K562 (cell line): ENCODE data around the gene CRCP. TPM values are rescaled to one million over a fixed set of nuclear protein-coding genes. Genes with fewer than 3 reads are reported as not detected.

Source experiments
- AFF1 ChIP-seq, 2 experiments: fragments of 450-650 bp; IDR thresholded peaks; 2 replicates each; pipeline ENCODE4 v1.6.1; 2018; ENCODE audit warnings: mild to moderate bottlenecking in 2 of 2, low read depth in 1 of 2; ENCODE audit not compliant: partially characterized antibody in 2 of 2
- CBX5 ChIP-seq: IDR thresholded peaks from 2 replicates; pipeline ENCODE4 v1.6.1; 2014; ENCODE audit warnings: low read depth, borderline replicate concordance
- GATA2 ChIP-seq: sonication (generic); formaldehyde crosslinking; IDR thresholded peaks from 2 replicates; pipeline ENCODE4 v1.4.0; 2020; ENCODE audit warnings: mild to moderate bottlenecking, missing genetic modification reagents
- HOMEZ ChIP-seq: fragments of 250-450 bp; sonication (Bioruptor Pico); IDR thresholded peaks from 2 replicates; pipeline ENCODE4 v1.4.0; 2020; ENCODE audit warnings: mild to moderate bottlenecking, moderate library complexity
- HSF4 ChIP-seq: fragments of 250-450 bp; sonication (Bioruptor Pico); IDR thresholded peaks from 2 replicates; pipeline ENCODE4 v2.1.2; 2022; ENCODE audit warnings: mild to moderate bottlenecking, moderate library complexity, borderline replicate concordance
- KDM1A ChIP-seq, 2 experiments: fragments of 450-650 bp; IDR thresholded peaks; 2 replicates each; pipeline ENCODE4 v1.6.1; 2016; ENCODE audit warnings: mild to moderate bottlenecking in 2 of 2
- PHF20 ChIP-seq: fragments of 450-650 bp; IDR thresholded peaks from 2 replicates; pipeline ENCODE4 v1.6.1; 2018; ENCODE audit not compliant: partially characterized antibody
- PHTF2 ChIP-seq: fragments of 250-450 bp; sonication (Bioruptor Pico); IDR thresholded peaks from 2 replicates; pipeline ENCODE4 v1.5.0; 2021; ENCODE audit warnings: mild to moderate bottlenecking
- PKNOX1 ChIP-seq: fragments of 450-650 bp; IDR thresholded peaks from 2 replicates; pipeline ENCODE4 v1.6.1; 2016
- STAT5B ChIP-seq: fragments of 250-450 bp; sonication (Bioruptor Pico); IDR thresholded peaks from 2 replicates; pipeline ENCODE4 v1.8.0; 2021; ENCODE audit warnings: mild to moderate bottlenecking, inconsistent platforms
- TEAD1 ChIP-seq, 2 experiments: fragments of 450-650 bp in 1 of 2; sonication (generic) in 1 of 2; formaldehyde crosslinking; IDR thresholded peaks; 2 replicates each; pipeline versions ENCODE4 v1.4.0 to v1.8.0; 2020 to 2022; ENCODE audit warnings: mild to moderate bottlenecking in 2 of 2, missing genetic modification reagents in 1 of 2
- U2AF2 ChIP-seq: fragments of 200-400 bp; formaldehyde crosslinking; optimal IDR thresholded peaks from 2 replicates; pipeline ENCODE3; 2017; ENCODE audit warnings: low read depth, mild to moderate bottlenecking, low read length
- ZFX ChIP-seq: sonication (generic); formaldehyde crosslinking; IDR thresholded peaks from 2 replicates; pipeline ENCODE4 v1.8.0; 2022; ENCODE audit warnings: mild to moderate bottlenecking, missing genetic modification reagents, moderate library complexity
- ZNF561 ChIP-seq: fragments of 450-650 bp; formaldehyde crosslinking; conservative IDR thresholded peaks from 2 replicates; pipeline ENCODE4 v1.4.0; 2020; ENCODE audit warnings: mild to moderate bottlenecking, moderate library complexity
- ZNF699 ChIP-seq: fragments of 250-450 bp; sonication (Bioruptor Pico); IDR thresholded peaks from 2 replicates; pipeline ENCODE4 v1.8.0; 2021; ENCODE audit warnings: mild to moderate bottlenecking, moderate library complexity; ENCODE audit not compliant: insufficient replicate concordance
- ZSCAN29 ChIP-seq: fragments of 450-650 bp; IDR thresholded peaks from 2 replicates; pipeline ENCODE4 v1.6.1; 2017
- polyA plus RNA-seq, 8 experiments: library from polyadenylated mRNA; depleted of rRNA in 4 of 8; stranded (reverse) in 5 of 8; unstranded in 3 of 8; fragments of >200 nt; fragmentation: Nextera tagmentation in 2 of 8; fragmentation: Illumina TruSeq in 1 of 8; extraction: Ambion mirVana in 2 of 8; extraction: Trizol in 1 of 8; gene quantifications; 2 replicates each; pipeline versions ENCODE4 v1.2.1 to v1.2.3, GENCODE V29; 2011 to 2014; ENCODE audit warnings: inconsistent platforms in 1 of 8, missing spikeins in 1 of 8
- total RNA-seq, 7 experiments: library from RNA; depleted of rRNA in 6 of 7; stranded (reverse); fragments of >200 nt in 6 of 7; fragmentation: Illumina TruSeq in 2 of 7; extraction: Trizol in 2 of 7; gene quantifications; 2 replicates each; pipeline versions ENCODE4 v1.2.1 to v1.2.3, GENCODE V29; 2011 to 2021; ENCODE audit warnings: low replicate concordance in 1 of 7
- TF ChIP-seq, protein P1 (sequence below): fragments of 250-450 bp; sonication (Bioruptor Pico); IDR thresholded peaks from 2 replicates; pipeline ENCODE4 v1.8.0; 2022; ENCODE audit warnings: moderate library complexity, mild to moderate bottlenecking, inconsistent platforms
- TF ChIP-seq, protein P2 (sequence below): fragments of 450-650 bp; IDR thresholded peaks from 2 replicates; pipeline ENCODE4 v1.6.1; 2017; ENCODE audit warnings: antibody characterized with exemption

Gene CRCP
- total and polyA plus RNA-seq, 9 of the 15 experiments (the other 6 are each of a cell fraction or from before 2014, with no cell fraction given) = 22.1 to 58.3 (median 43.4) TPM

DNA sequence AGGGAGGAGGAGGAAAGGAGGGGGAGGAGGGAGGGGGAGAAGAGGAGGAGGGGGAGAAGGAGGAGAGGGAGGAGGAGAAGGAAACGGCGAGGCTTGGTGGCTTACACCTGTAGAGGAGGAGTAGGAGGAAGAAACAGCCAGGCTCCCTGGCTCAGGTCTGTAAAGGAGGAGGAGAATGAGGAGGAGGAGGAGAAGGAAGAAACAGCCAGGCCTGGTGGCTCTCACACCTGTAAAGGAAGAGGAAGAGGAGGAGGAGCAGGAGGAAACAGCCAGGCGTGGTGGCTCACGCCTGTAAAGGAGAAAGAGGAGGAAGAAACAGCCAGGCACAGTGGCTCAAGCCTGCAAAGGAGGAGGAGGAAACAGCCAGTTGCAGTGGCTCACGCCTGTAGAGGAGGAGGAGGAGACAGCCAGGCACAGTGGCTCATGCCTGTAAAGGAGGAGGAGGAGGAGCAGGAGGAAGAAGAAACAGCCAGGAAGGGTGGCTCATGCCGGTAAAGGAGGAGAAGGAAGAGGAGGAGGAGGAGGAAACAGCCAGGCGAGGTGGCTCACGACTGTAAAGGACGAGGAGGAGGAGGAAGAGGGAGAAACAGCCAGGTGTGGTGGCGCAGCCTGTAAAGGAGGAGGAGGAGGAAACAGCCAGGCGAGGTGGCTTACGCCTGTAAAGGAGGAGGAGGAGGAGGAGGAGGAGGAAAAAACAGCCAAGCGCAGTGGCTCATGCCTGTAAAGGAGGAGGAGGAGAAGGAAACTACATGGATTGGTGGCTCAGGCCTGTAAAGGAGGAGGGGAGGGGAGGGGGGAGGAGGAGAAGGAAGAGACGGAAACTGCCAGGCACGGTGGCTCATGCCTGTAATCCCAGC is 14.9 kb upstream of the CRCP start (continued):
- TF ChIP-seq AFF1 (IDR thresholded peaks at IDR 0.05; ENCODE audit: low read depth in 1 of 2, partially characterized antibody in 2 of 2) = peak; percentile 54 to 74
- peak; percentile 77 for TF ChIP-seq PKNOX1
- TF ChIP-seq, protein P1, sequence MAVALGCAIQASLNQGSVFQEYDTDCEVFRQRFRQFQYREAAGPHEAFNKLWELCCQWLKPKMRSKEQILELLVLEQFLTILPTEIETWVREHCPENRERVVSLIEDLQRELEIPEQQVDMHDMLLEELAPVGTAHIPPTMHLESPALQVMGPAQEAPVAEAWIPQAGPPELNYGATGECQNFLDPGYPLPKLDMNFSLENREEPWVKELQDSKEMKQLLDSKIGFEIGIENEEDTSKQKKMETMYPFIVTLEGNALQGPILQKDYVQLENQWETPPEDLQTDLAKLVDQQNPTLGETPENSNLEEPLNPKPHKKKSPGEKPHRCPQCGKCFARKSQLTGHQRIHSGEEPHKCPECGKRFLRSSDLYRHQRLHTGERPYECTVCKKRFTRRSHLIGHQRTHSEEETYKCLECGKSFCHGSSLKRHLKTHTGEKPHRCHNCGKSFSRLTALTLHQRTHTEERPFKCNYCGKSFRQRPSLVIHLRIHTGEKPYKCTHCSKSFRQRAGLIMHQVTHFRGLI (CRISPR knock-in tag) = no peak
- no peak for TF ChIP-seq ZNF561 (CRISPR knock-in tag)
- TF ChIP-seq HOMEZ = no peak
- no peak for TF ChIP-seq STAT5B (CRISPR knock-in tag)
- peak; percentile 87 to 90 for TF ChIP-seq KDM1A (IDR thresholded peaks at IDR 0.05)
- no peak for TF ChIP-seq ZFX
- no peak for TF ChIP-seq TEAD1 (CRISPR knock-in tag; IDR thresholded peaks at IDR 0.05)
- TF ChIP-seq, protein P2, sequence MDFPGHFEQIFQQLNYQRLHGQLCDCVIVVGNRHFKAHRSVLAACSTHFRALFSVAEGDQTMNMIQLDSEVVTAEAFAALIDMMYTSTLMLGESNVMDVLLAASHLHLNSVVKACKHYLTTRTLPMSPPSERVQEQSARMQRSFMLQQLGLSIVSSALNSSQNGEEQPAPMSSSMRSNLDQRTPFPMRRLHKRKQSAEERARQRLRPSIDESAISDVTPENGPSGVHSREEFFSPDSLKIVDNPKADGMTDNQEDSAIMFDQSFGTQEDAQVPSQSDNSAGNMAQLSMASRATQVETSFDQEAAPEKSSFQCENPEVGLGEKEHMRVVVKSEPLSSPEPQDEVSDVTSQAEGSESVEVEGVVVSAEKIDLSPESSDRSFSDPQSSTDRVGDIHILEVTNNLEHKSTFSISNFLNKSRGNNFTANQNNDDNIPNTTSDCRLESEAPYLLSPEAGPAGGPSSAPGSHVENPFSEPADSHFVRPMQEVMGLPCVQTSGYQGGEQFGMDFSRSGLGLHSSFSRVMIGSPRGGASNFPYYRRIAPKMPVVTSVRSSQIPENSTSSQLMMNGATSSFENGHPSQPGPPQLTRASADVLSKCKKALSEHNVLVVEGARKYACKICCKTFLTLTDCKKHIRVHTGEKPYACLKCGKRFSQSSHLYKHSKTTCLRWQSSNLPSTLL = no peak
- TF ChIP-seq ZNF699 = no peak
- TF ChIP-seq PHTF2 (CRISPR knock-in tag) = no peak
- TF ChIP-seq GATA2 (CRISPR knock-in tag) = no peak
- no peak; the same call in 1 of the 2 replicates for TF ChIP-seq ZSCAN29
- no peak for TF ChIP-seq HSF4
- TF ChIP-seq PHF20 = peak; percentile 87
- no peak for TF ChIP-seq CBX5
- TF ChIP-seq U2AF2 = no peak
